Ishikawa (cell line): ENCODE results near the gene HNRNPL.

Experiments used
- CEBPB ChIP-seq: IDR thresholded peaks from 2 replicates; pipeline ENCODE4 v1.6.1; 2012
- CREB1 ChIP-seq: IDR thresholded peaks from 2 replicates; pipeline ENCODE4 v1.6.1; 2012; ENCODE audit warnings: low read depth
- EGR1 ChIP-seq: IDR thresholded peaks from 2 replicates; pipeline ENCODE4 v1.6.1; 2012
- EP300 ChIP-seq: IDR thresholded peaks from 2 replicates; pipeline ENCODE4 v1.6.1; 2012; ENCODE audit warnings: borderline replicate concordance
- FOXM1 ChIP-seq: IDR thresholded peaks from 2 replicates; pipeline ENCODE4 v1.6.1; 2012; ENCODE audit warnings: low read depth, borderline replicate concordance
- NFIC ChIP-seq: IDR thresholded peaks from 2 replicates; pipeline ENCODE4 v1.6.1; 2012
- RAD21 ChIP-seq: IDR thresholded peaks from 2 replicates; pipeline ENCODE4 v1.6.1; 2012; ENCODE audit warnings: low read depth
- TAF1 ChIP-seq: IDR thresholded peaks from 2 replicates; pipeline ENCODE4 v1.6.1; 2012; ENCODE audit warnings: low read depth, mild to moderate bottlenecking
- TCF12 ChIP-seq: IDR thresholded peaks from 2 replicates; pipeline ENCODE4 v1.6.1; 2012; ENCODE audit warnings: low read depth
- TEAD4 ChIP-seq: IDR thresholded peaks from 2 replicates; pipeline ENCODE4 v1.6.1; 2012
- YY1 ChIP-seq: IDR thresholded peaks from 2 replicates; pipeline ENCODE4 v1.6.1; 2012; ENCODE audit warnings: low read depth
- ZBTB7A ChIP-seq: IDR thresholded peaks from 2 replicates; pipeline ENCODE4 v1.6.1; 2012; ENCODE audit warnings: low read depth
- TF ChIP-seq, protein P1 (sequence below): IDR thresholded peaks from 2 replicates; pipeline ENCODE4 v1.6.1; 2012; ENCODE audit warnings: low read depth, mild to moderate bottlenecking
- TF ChIP-seq, protein P2 (sequence below): IDR thresholded peaks from 2 replicates; pipeline ENCODE4 v1.6.1; 2012
- TF ChIP-seq, protein P3 (sequence below): IDR thresholded peaks from 2 replicates; pipeline ENCODE4 v1.6.1; 2012

Gene HNRNPL

DNA sequence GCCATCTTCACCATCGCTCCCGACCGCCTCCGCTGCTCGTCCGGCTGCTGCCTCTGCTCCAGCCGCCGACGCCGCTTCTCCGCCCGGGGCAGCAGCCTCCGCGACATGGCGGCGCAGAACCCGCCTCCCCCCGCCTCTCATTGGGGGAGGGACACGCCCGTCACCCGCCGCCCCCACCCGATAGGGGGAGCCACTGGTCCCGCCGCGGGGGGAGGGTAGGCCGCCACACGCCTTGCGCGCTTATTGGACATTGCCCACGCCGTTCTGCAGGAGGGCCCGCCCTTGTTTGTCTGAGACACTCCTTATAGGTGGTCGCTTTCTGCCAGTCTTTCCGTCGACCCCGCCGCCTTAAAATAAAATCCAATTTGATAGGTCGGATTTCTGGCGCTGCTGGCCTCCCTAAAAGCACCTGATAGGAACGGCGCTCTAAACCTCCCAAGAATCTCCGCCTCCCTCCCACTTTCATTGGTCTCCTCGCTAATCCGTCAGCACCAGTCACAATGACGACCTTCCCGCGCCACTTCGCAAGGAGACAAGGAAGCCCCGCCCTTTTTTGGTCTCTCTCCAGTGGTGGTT, at the start of gene HNRNPL:
Gene HNRNPL, minus strand, starts transcription at position 127 of the 576 bp plus-strand sequence. Its CDS starts 20 bp downstream, at position 107.
- TF ChIP-seq, protein P1, sequence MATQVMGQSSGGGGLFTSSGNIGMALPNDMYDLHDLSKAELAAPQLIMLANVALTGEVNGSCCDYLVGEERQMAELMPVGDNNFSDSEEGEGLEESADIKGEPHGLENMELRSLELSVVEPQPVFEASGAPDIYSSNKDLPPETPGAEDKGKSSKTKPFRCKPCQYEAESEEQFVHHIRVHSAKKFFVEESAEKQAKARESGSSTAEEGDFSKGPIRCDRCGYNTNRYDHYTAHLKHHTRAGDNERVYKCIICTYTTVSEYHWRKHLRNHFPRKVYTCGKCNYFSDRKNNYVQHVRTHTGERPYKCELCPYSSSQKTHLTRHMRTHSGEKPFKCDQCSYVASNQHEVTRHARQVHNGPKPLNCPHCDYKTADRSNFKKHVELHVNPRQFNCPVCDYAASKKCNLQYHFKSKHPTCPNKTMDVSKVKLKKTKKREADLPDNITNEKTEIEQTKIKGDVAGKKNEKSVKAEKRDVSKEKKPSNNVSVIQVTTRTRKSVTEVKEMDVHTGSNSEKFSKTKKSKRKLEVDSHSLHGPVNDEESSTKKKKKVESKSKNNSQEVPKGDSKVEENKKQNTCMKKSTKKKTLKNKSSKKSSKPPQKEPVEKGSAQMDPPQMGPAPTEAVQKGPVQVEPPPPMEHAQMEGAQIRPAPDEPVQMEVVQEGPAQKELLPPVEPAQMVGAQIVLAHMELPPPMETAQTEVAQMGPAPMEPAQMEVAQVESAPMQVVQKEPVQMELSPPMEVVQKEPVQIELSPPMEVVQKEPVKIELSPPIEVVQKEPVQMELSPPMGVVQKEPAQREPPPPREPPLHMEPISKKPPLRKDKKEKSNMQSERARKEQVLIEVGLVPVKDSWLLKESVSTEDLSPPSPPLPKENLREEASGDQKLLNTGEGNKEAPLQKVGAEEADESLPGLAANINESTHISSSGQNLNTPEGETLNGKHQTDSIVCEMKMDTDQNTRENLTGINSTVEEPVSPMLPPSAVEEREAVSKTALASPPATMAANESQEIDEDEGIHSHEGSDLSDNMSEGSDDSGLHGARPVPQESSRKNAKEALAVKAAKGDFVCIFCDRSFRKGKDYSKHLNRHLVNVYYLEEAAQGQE = no peak
- TF ChIP-seq EGR1 (peak; percentile 46; the same call in 1 of the 2 replicates), NFIC (no peak), FOXM1 (peak; percentile 77), RAD21 (no peak), CREB1 (peak; percentile 97), TCF12 (no peak), YY1 (peak; percentile 91), TAF1 (peak; percentile 76)
- TF ChIP-seq, protein P2, sequence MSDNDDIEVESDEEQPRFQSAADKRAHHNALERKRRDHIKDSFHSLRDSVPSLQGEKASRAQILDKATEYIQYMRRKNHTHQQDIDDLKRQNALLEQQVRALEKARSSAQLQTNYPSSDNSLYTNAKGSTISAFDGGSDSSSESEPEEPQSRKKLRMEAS = peak; percentile 25; the same call in 1 of the 2 replicates

DNA sequence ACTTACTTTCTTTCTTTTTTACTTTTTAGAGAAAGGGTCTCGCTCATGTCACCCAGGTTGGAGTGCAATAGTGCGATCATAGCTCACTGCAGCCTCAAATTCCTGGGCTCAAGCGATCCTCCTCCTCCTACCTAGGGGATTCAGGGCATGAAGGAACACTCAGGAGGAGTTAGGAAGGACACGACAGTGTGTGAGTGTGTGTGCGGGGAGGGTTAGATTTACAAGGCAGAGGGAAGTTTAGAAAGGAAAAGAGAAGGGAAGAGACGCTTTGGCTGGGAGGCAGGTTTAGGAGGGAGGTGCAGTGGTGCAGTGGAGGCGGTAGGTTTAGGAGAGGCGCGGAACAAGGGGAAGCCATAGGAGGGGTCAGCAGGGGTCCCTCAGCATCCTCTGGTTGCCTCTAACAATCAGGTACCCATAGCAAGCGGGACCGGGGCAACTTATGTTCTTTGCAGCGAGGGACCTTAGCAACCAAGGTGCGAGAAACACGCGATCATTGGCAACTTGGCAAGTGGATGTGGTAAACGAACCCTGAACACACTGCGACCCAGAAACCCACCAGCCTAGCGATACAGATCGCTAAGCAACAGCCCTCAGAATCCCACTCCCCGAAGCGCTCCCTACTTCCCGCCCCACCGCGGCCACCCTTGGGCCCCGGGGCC, 49.1 kb upstream of the HNRNPL start:
- no peak for TF ChIP-seq NFIC
- no peak for TF ChIP-seq EP300
- TF ChIP-seq TAF1 = no peak
- TF ChIP-seq EGR1 = no peak
- TF ChIP-seq CEBPB = no peak
- TF ChIP-seq, protein P3, sequence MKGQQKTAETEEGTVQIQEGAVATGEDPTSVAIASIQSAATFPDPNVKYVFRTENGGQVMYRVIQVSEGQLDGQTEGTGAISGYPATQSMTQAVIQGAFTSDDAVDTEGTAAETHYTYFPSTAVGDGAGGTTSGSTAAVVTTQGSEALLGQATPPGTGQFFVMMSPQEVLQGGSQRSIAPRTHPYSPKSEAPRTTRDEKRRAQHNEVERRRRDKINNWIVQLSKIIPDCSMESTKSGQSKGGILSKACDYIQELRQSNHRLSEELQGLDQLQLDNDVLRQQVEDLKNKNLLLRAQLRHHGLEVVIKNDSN = no peak
- no peak for TF ChIP-seq RAD21
- TF ChIP-seq ZBTB7A = no peak
- TF ChIP-seq FOXM1 = no peak
- TF ChIP-seq TEAD4 = no peak
- TF ChIP-seq TCF12 = no peak
- TF ChIP-seq, protein P2 = no peak
- no peak for TF ChIP-seq YY1
- no peak for TF ChIP-seq CREB1
- TF ChIP-seq, protein P1 = no peak

DNA sequence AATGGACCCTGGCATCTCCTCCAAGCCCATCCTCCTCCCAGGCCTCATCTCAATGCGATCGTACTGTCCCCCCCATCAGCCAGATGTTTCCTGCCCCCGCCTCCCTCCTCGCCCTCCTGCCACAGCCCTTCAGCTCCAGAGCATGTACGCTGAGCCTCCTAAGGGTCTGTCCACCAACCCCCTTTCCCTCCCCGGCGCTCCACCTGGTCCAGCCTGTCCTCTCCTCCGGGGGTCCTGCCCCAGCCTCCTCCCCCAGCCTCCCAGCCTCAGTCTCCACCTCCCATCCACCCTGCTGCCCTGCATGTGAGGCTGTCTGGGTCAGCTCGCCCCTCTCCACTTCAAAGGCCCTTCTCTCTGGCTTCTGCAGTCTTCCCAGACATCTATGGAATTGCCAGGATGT, 45.2 kb upstream of the HNRNPL start:
- no peak for TF ChIP-seq CEBPB
- TF ChIP-seq TAF1 = no peak
- no peak for TF ChIP-seq TCF12
- TF ChIP-seq, protein P3 = no peak
- TF ChIP-seq EP300 = no peak
- no peak for TF ChIP-seq YY1
- no peak for TF ChIP-seq RAD21
- TF ChIP-seq ZBTB7A = no peak
- no peak for TF ChIP-seq EGR1
- no peak for TF ChIP-seq FOXM1

DNA sequence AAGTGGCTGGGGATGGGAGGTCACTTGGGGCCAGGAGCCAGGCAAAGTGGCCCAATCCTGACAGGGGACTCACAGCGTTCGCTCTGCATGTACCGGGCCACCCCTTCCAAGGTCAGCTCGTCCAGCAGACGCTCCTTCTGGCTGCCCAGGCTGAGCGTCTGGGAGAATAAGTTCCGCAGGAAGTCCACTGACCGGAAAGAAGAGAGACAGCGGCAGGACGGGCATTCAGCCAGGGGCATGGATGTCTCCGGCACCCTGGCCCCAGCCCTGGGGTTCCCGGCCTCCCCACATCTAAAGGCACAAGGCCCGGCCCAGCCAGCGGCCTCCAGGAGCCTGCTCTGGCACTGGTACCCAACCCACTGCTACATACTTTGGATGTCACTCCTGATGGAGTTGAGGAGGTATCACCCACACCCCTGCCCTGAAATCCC, 43.6 kb upstream of the HNRNPL start:
- TF ChIP-seq CEBPB (no peak), YY1 (no peak), RAD21 (no peak)
- TF ChIP-seq, protein P2 = no peak

DNA sequence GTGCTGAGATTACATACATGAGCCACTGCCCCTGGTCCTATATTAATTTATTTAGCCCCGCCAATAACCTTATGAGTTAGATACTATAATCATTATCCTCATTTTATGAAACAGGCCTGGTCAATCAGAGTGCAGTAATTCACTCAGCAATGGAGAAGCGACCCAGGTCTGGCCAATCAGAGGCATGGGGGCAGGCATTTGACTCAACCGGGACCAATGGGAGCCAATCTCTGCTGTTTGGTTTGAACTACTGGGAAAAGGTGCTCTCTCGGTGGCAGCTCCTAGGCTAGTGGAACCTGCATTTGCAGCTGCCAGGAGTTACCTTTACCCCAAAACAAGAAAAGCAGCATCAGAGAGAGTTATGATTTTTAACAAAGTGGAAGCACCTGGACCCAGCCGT, 43.1 kb upstream of the HNRNPL start:
- TF ChIP-seq RAD21 (no peak), NFIC (no peak), YY1 (no peak), EP300 (no peak), ZBTB7A (no peak), TEAD4 (no peak), TAF1 (no peak), EGR1 (no peak), FOXM1 (no peak)
- TF ChIP-seq, protein P1 = no peak
